GM11168 (cell line): ENCODE data around the gene CEBPB.
"Not testable (repeated sequence)": the region's sequence is repeated elsewhere in the genome, so short reads cannot be mapped to it uniquely, and the experiment has no call there.

Source experiments
- in situ Hi-C: fragments of 300-500 bp; cut with MboI; formaldehyde crosslinking; loops from one replicate; pipeline ENCODE4 v1.12.0; 2022; ENCODE audit warnings: low sequenced_read_pairs; ENCODE audit not compliant: unreplicated experiment

CEBPB gene

DNA sequence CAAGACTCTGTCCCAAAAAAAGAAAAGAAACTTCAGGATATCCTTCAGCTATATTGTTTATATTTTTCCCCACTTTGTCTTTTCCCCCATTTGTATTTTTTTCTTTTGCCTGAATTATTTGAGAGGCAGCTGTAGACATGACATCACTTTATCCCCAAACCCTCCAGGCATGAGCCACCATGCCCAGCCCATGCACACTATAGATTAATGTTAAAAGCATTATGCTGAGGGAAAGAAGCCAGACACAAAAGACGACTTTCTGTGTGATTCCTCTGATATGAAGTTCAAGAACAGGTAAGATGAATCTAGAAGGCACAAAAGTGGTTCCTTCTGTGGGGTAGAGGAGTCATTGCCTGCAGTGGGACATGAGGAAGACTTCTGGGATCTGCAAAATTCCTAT, 16.4 kb downstream of the CEBPB start:
- in situ Hi-C loops = no loop called here

GRCh38 chr20:50208085-50208491, 17.5 kb downstream of the CEBPB start:
- in situ Hi-C loops = no loop called here

- in situ Hi-C loops = not testable (repeated sequence)
Observed at GRCh38 chr20:50208815-50209214, 18.2 kb downstream of the CEBPB start.

GRCh38 chr20:50210066-50210619, 19.5 kb downstream of the CEBPB start:
- in situ Hi-C loops = no loop called here

- in situ Hi-C loops = no loop called here
Observed at GRCh38 chr20:50211091-50211490, 20.5 kb downstream of the CEBPB start.

GRCh38 chr20:50213531-50214106, 23.0 kb downstream of the CEBPB start:
- in situ Hi-C loops = no loop called here

DNA sequence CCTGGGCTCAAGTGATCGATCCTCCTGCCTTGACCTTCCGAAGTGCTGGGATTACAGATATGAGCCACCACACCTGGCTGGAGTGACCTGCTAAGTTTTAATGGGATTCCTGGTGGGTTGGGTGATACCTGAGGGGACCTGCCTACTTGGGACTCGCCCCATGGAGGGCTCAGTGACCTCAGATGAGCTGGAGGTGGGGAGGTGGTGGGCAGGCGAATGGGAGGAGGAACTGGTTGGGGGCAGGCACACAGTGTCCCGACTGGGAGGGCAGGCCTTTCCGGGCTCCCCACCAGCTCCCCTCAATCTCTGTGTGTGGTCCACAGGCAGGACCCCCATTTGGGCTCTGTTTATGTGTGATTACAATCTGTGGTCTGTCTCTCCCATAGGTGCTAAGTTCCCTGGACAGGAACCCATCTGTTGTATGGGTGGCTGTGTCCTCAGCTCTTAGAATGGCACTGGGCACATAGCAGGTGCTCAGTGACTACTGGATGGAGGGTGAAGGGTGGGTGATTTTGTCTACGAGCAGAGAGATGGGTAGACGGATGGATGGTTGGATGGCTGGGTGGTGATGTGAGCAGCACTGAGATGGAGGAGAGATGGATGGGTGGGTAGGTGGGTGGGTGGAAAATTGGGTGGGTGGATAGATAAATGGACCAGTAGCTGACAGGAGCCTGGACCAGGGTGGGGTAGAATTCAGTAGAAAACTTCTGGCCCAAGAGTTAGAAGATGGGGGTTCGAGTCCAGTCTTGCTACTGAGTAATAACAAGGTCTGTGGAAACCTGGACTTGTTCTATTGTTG, 23.8 kb downstream of the CEBPB start:
- in situ Hi-C loops = no loop called here

- in situ Hi-C loops = no loop called here
Observed at GRCh38 chr20:50215101-50215690, 24.6 kb downstream of the CEBPB start.

- in situ Hi-C loops = no loop called here
Observed at GRCh38 chr20:50215926-50216325, 25.3 kb downstream of the CEBPB start.

- in situ Hi-C loops = no loop called here
Observed at GRCh38 chr20:50216543-50217206, 26.0 kb downstream of the CEBPB start.

GRCh38 chr20:50217207-50217949, 26.7 kb downstream of the CEBPB start:
- in situ Hi-C loops = no loop called here

DNA sequence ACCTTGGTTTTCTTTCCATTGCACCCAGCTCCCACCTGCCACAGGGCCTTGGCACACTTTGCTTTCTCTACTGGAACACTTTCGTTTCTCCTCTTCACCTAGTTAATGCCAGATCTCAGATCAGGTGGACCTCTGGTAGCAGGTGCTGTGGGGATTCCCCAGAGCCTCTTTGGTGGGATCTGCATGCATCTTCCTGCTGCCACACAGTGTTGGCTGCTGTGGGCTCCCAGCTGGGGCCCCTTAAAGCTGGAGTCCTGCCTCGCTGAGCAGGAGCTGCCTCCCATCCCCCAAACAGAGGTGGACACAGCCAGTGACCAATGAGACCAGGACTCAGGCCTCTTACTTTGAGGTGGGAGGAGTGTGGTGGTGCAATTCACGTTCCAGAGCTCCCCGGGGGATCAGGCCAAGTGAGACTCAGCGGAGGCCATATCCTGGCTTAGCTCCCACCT, 28.4 kb downstream of the CEBPB start:
- in situ Hi-C loops = no loop called here

DNA sequence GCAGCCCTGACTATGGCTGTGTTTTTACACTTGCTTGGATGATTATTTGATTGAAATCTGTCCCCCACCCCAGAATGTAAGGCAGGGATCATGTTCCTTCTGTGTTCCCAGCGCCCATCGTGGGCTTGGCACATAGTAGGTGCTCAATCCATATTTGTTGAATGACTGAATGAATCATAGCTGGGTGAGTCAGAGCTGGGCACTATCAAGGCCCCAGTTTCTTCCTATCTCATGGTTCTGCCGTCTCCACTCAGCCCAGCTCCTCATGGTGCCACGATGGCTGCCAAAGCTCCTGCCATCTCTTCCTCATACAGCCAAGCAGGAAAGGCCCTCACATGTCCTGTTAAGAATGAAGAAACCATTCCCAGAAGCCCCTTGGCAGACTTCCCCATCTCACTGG, 29.0 kb downstream of the CEBPB start:
- in situ Hi-C loops = no loop called here

GRCh38 chr20:50220093-50220893, 29.7 kb downstream of the CEBPB start:
- in situ Hi-C loops = no loop called here

- in situ Hi-C loops = no loop called here
Observed at GRCh38 chr20:50220894-50221365, 30.3 kb downstream of the CEBPB start.

- in situ Hi-C loops = no loop called here
Observed at GRCh38 chr20:50221501-50222308, 31.1 kb downstream of the CEBPB start.

DNA sequence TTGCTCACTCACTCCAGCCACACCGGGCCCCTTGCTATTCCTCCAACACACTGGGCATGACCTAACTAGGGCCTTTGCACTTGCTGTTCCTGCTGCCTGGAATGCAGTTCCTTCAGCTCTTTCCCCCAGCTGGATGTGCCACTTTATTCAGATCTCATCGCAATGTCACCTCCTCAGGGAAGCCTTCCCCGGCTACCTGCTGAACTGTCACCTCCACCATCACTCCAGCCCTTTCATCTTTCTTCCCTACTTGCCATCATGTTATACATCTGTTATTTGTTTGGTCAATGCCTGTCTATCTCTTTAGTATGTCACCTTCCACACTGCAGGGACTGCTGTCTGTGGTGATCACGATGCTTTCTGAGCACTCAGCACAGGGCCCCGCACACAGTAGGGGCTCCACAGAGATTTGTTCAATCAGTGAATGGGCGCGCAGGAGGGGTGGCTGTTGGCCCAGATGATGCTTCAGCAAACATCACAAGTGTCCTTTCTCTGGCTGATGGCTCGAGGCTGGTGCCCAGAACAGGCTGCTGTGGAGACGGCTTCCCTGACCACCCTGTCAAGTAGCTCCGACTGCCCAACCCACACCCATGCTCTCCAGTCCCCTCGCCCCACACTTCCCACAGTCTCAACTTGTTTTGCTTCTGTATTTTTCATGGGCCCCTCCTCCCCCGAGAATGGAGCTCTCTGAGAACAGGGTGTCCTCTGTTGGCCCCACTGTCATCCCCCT, 31.8 kb downstream of the CEBPB start:
- in situ Hi-C loops = no loop called here
